Measurements from ENCODE around the gene FGF7. TPM values are rescaled to one million over a fixed set of nuclear protein-coding genes. Genes with fewer than 3 reads are reported as not detected.
"Not testable (repeated sequence)": the region's sequence is repeated elsewhere in the genome, so short reads cannot be mapped to it uniquely, and the experiment has no call there.

FGF7 gene
- total RNA-seq, 2 donors from 2014 or later, result 3.7 to 13.3 TPM

DNA sequence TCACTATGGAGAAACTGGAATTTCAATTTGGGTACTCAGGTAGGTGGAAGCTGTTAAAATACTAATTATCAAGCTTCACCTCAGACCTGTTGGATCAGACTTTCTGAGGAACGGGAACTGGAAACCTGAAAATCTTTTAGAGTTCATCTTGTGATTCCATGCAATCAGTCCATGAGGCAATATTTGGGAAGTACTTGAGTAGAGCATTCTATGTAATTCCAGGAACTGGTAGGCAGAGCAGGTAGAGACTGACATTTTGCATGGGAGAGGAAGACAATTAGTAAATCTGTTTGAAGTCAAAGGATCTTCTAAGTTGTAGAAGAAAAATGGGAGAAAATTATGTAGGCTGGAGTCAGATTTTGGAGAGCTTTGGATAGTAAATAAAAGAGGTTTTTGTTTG, 43.1 kb downstream of the FGF7 start:
- Histone ChIP-seq H3K4me3 (no peak overlapping the region), H3K4me1 (no peaks in the 10 kb centered on the region), H3K27me3 (no peaks in the 10 kb centered on the region), H3K9ac (ENCODE audit: low read depth in 2 of 2, low read length in 2 of 2) (no peak overlapping the region), H3K9me3 (no peaks in the 10 kb centered on the region), H3K36me3 (no peaks in the 10 kb centered on the region), H3K27ac (no peak overlapping the region)
- intact Hi-C loops (cut with DNase I), result no loop called here
- TF ChIP-seq, protein P1, sequence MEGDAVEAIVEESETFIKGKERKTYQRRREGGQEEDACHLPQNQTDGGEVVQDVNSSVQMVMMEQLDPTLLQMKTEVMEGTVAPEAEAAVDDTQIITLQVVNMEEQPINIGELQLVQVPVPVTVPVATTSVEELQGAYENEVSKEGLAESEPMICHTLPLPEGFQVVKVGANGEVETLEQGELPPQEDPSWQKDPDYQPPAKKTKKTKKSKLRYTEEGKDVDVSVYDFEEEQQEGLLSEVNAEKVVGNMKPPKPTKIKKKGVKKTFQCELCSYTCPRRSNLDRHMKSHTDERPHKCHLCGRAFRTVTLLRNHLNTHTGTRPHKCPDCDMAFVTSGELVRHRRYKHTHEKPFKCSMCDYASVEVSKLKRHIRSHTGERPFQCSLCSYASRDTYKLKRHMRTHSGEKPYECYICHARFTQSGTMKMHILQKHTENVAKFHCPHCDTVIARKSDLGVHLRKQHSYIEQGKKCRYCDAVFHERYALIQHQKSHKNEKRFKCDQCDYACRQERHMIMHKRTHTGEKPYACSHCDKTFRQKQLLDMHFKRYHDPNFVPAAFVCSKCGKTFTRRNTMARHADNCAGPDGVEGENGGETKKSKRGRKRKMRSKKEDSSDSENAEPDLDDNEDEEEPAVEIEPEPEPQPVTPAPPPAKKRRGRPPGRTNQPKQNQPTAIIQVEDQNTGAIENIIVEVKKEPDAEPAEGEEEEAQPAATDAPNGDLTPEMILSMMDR (IDR thresholded peaks at IDR 0.05), result no peak
- no peak for DNase-seq

DNA sequence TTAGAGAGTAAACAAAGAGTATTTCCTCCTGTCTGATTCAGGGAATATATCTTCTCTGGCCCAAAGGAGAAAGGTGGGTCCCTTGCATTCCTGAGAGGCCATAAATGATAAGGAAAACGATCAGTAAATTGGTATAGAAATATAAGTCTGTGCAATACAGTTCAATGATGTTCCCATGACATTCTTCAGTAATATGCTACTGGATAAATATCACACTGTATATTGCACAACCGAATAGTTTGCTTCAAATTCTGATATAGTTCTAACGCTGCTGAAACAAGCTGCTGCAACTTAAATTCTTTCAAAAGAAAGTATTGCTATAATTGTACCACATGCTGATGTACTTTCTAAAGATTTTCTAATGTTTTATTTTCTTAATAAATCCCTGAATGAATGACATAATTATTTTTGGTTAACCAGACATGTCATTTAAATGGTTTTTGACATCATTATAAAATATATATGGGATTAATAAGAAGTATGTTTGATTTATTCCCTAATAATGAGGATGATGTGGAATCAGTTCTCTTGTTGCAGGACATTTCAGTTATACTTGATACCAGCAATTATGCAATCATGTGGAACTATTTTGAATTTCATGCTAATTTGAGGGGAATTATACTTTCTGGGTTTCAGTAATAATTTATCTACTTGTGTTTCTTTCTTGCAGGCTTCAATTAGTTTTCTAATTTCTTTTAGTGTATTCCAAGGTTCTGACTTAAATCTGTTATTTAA, 44.9 kb downstream of the FGF7 start:
- Histone ChIP-seq H3K27ac (no peak overlapping the region), H3K9ac (ENCODE audit: low read depth in 2 of 2, low read length in 2 of 2) (no peak overlapping the region), H3K27me3 (no peaks in the 10 kb centered on the region), H3K36me3 (no peaks in the 10 kb centered on the region), H3K4me1 (no peaks in the 10 kb centered on the region), H3K4me3 (no peak overlapping the region), H3K9me3 (no peaks in the 10 kb centered on the region)
- TF ChIP-seq, protein P1 (IDR thresholded peaks at IDR 0.05), result no peak
- intact Hi-C loops (cut with DNase I), result no loop called here
- DNase-seq, result no peak

DNA sequence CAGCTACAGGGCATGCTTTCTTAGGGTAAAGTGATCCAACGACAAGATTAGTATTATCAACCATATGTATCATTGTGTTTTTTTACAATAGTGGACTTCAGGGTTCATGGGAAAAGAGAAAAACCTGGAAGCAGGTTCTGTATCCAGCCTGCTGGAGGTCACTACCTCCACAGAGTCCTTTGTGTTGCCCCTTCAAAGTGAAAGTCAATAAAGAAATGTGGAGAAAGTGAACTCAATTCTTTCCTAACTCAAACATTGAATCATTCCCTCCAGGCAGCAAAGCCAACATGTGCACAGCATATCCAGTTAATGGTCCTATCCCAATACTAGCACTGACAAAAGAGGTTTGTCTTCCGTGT, 45.4 kb downstream of the FGF7 start:
- no peak overlapping the region for H3K9ac ChIP-seq (ENCODE audit: low read depth in 2 of 2, low read length in 2 of 2)
- H3K9me3 ChIP-seq, result no peaks in the 10 kb centered on the region
- H3K4me1 ChIP-seq, result no peaks in the 10 kb centered on the region
- H3K27me3 ChIP-seq, result no peaks in the 10 kb centered on the region
- H3K4me3 ChIP-seq, result no peak overlapping the region
- no peak overlapping the region for H3K27ac ChIP-seq
- TF ChIP-seq, protein P1 (IDR thresholded peaks at IDR 0.05), result no peak
- H3K36me3 ChIP-seq, result no peaks in the 10 kb centered on the region
- DNase-seq, result no peak
- intact Hi-C loops (cut with DNase I), result no loop called here

DNA sequence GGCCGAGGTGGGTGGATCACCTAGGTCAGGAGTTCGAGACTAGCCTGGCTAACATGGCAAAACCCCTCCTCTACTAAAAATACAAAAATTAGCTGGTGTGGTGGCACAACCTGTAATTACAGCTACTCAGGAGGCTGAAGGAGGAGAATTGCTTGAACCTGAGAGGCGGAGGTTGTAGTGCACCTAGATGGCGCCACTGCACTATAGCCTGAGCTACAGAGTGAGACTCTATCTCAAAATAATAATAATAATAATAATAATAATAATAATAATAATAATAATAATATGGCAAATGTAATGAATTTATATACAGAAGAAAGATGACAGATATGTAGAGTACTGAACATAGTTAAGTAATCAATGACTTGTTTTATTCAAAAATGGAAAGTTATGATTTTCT, 48.2 kb downstream of the FGF7 start:
- peak; percentile 28 for DNase-seq
- intact Hi-C loops (cut with DNase I), result loop anchor here (5.0 kb wide), 1 partner anchor 531 kb away; no protein-coding TSS in a partner anchor

DNA sequence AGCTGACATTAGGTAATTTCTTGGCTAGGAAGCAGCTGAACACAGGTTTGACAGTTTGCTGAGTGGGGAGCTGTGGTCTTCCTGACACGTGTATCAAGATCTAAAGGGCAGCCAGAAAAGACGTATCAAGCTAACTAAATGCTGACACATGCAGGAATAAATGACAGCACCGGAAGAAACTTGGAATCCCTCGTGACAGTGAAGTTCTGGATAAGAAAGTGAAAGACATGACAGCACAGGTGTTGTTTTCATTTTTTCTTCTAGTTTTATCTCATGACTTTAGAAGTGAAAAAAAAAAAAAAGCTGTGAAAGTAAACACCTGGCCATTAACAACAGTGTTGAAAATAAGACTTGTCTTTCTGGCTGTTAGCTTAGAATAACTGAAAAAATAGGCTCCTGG, 48.7 kb downstream of the FGF7 start:
- H3K27me3 ChIP-seq, result no peaks in the 10 kb centered on the region
- no peak overlapping the region for H3K27ac ChIP-seq
- H3K9me3 ChIP-seq, result no peaks in the 10 kb centered on the region
- H3K4me3 ChIP-seq, result no peak overlapping the region
- H3K9ac ChIP-seq (ENCODE audit: low read depth in 2 of 2, low read length in 2 of 2), result no peak overlapping the region
- DNase-seq, result no peak
- intact Hi-C loops (cut with DNase I), result loop anchor here (5.0 kb wide), 1 partner anchor 531 kb away; no protein-coding TSS in a partner anchor
- no peaks in the 10 kb centered on the region for H3K36me3 ChIP-seq
- TF ChIP-seq, protein P1 (IDR thresholded peaks at IDR 0.05), result no peak
- H3K4me1 ChIP-seq, result no peaks in the 10 kb centered on the region

More for the DNA sequence above, 48.2 kb downstream of the FGF7 start:
- TF ChIP-seq, protein P1 (IDR thresholded peaks at IDR 0.05), result peak; percentile 31
- H3K9ac ChIP-seq (ENCODE audit: low read depth in 2 of 2, low read length in 2 of 2); H3K9me3 ChIP-seq; H3K36me3 ChIP-seq; H3K27me3 ChIP-seq; H3K4me1 ChIP-seq; H3K27ac ChIP-seq; H3K4me3 ChIP-seq: not testable (repeated sequence)

Data from colonic mucosa (tissue), 4 donors.